Fibroblast of pulmonary artery (primary cell): Measurements from ENCODE around the gene LOC128125822.

Experiments used
- DNase-seq: peaks from one replicate; pipeline ENCODE4 v3.0.0-alpha.2; 2010; ENCODE audit warnings: low read depth
- H3K4me3 ChIP-seq: replicated peaks from 2 replicates; pipeline ENCODE4 v1.5.1; 2011; ENCODE audit warnings: low read depth, mild to moderate bottlenecking, control low read depth, low read length, moderate library complexity
- TF ChIP-seq, protein P1 (sequence below): IDR thresholded peaks from 2 replicates; pipeline ENCODE4 v1.5.1; 2011; ENCODE audit warnings: mild to moderate bottlenecking, control low read depth, low read length, inconsistent platforms; ENCODE audit errors: missing control alignments

LOC128125822 gene

DNA sequence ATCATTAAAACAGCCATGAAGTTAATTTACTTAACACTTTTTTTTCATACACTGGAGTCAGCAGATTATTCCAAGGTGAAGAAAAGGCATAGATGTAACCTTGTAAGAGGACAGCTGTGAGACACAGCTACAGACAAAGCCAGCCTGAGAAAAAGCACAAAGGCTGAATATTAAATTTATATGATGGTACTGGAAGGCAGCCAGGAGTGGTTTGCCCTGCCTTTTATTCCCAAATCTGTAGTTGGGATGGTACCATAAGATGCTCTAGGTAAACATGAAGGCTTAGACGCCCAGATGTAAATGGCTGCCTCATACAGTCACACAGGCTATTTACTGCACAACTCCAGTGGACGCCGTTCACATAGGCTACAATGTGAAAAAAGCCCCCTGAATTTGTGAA, 42.1 kb upstream of the LOC128125822 start:
- TF ChIP-seq, protein P1, sequence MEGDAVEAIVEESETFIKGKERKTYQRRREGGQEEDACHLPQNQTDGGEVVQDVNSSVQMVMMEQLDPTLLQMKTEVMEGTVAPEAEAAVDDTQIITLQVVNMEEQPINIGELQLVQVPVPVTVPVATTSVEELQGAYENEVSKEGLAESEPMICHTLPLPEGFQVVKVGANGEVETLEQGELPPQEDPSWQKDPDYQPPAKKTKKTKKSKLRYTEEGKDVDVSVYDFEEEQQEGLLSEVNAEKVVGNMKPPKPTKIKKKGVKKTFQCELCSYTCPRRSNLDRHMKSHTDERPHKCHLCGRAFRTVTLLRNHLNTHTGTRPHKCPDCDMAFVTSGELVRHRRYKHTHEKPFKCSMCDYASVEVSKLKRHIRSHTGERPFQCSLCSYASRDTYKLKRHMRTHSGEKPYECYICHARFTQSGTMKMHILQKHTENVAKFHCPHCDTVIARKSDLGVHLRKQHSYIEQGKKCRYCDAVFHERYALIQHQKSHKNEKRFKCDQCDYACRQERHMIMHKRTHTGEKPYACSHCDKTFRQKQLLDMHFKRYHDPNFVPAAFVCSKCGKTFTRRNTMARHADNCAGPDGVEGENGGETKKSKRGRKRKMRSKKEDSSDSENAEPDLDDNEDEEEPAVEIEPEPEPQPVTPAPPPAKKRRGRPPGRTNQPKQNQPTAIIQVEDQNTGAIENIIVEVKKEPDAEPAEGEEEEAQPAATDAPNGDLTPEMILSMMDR = no peak
- H3K4me3 ChIP-seq = no peak overlapping the region
- DNase-seq = no peak

DNA sequence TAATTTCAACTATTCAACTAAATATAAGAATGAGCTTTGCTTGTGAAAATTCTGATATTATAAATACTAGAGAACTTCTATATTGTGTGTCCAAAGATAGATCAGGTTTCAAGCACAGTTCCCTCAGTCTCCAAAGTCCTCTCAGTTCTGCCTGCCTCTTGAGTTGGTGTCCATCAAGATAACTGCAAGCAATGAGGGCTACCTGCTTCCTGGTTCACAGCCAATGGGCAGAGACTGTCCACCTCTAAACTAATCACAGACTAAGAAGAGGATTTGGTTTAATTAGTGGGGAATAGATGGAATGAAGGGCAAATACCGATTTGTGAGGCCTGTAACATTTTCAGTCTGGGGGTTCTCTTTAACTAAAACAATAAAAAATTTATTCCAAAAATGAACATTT, 41.3 kb upstream of the LOC128125822 start:
- TF ChIP-seq, protein P1 = no peak
- DNase-seq = no peak
- no peak overlapping the region for H3K4me3 ChIP-seq

DNA sequence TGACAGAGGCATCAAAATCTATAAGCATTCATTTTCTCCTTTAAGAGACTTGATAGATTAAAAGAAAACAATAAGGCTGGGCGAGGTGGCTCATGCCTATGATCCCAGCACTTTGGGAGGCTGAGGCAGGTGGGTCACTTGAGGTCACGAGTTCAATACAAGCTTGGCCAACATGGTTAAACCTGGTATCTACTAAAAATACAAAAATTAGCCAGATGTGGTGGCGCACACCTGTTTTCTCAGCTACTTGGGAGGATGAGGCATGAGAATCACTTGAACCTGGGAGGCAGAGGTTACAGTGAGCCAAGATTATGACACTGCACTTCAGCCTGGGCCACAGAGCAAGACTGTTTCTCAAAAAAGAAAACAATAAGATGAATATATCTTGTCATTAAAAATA, 39.3 kb upstream of the LOC128125822 start:
- no peak for DNase-seq
- TF ChIP-seq, protein P1 = no peak
- no peak overlapping the region for H3K4me3 ChIP-seq

DNA sequence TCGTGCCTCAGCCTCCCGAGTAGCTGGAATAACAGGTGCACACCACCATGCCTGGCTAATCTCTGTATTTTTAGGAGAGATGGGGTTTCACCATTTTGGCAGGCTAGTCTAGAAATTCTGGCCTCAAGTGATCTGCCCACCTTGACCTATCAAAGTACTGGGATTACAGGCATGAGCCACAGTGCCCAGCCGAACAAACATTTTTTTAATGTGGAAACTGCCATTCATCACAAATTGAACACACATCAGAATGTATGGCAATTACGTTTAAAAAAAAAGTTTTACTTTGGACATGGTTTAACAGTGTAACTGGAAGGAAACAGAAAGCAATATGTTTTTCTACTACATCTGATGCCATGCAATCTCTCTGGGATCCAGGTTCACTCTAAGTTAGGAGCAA, 38.3 kb upstream of the LOC128125822 start:
- TF ChIP-seq, protein P1 = no peak
- DNase-seq = no peak
- no peak overlapping the region for H3K4me3 ChIP-seq

DNA sequence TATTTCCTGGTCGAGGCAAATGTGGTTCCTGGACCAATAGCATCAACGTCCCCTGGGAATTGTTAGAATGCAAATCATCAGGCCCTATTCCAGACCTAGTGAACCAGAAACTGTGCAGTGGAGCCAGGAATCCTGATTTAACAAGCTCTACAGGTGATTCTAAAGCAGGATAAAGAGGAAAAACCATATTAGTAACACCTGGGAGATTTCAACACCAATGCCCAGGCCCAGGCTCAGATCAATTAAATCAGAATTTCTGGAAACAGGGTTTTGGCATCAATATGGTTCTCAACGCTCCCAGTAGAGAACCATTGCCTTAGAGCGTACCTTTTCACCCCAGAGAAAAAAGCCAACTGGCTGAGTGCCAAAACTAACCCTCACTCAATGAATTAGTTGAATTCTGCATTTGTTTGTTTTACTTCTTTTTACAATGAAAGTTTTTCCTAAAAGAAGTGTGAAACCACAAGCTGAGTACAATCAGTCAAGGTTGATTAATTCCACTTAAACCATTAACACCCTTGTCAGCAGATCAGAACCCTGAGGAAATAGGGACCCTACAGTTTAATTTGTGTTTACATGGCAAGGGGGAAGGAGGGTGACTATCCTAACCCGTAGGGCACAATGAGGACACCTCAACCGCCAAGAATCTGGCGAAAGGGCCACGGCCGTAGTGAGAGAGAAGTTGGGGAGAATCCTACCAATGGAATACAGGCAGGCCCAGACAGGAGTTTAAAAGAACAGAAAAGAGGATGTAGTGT, 34.9 kb upstream of the LOC128125822 start:
- TF ChIP-seq, protein P1 = no peak
- DNase-seq = no peak
- no peak overlapping the region for H3K4me3 ChIP-seq

DNA sequence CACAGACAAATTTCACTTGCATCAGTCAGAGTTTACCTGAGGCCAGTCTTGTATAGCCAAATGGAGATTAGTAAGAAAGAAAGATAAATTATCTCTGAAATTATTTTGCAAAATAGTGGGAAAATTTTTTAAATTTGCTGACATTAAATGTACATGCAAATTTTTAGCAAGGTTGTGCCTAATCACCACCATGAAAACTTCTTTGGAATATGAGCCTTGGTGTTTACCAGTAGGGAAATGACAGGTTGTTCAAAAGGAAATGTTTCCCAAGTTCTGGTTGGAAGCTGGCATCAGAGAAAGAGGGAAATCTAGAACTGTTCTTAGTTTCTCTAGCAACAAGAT, 34.4 kb upstream of the LOC128125822 start:
- no peak for DNase-seq
- TF ChIP-seq, protein P1 = no peak
- no peak overlapping the region for H3K4me3 ChIP-seq

DNA sequence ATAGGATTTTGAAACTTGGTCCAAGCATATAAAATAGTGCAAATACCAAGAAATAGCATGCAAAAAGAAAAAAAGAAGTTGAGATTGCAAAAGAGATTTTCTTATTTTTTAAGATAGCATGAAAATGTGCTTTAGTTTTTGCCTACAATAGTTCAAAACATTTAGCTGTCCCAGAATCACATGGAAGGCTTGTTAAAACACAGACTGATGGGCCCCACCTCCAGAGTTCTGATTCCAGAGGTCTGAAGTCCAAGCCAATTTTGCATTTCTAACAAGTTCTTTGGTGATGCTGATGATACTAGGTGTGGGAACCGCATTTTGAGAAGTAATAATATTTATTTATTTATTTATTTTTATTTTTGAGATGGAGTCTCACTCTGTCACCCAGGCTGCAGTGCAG, 33.7 kb upstream of the LOC128125822 start:
- DNase-seq = no peak
- H3K4me3 ChIP-seq = no peak overlapping the region
- TF ChIP-seq, protein P1 = no peak
